A549 (cell line): ENCODE results near the gene AUTS2. TPM values are rescaled to one million over a fixed set of nuclear protein-coding genes. Genes with fewer than 3 reads are reported as not detected.

Source experiments
- ATAC-seq, 2 experiments: fragments of 200-7000 bp in 1 of 2; fragments of >200 bp in 1 of 2; cut with Nextera tagmentation in 1 of 2; cut with Tn5 transposase in 1 of 2; 3 replicates each; pipeline versions ENCODE4 v1.8.0 to v1.9.1; 2018 to 2020; ENCODE audit warnings: mild to moderate bottlenecking in 1 of 2, moderate library complexity in 1 of 2
- CTCF ChIA-PET: fragments of 300-600 bp; sonication (Branson Sonifier 250); formaldehyde crosslinking; extraction: SDS; loops from one replicate; lab custom pipeline; 2021; ENCODE audit warnings: antibody characterized with exemption, inconsistent platforms; lab: Yijun Ruan, JAX
- POLR2A ChIA-PET: fragments of 350-600 bp; formaldehyde crosslinking; extraction: SDS; loops from one replicate; lab custom pipeline; 2021; ENCODE audit warnings: antibody characterized with exemption, inconsistent platforms; lab: Yijun Ruan, JAX
- DNase-seq, 2 experiments: peaks; one replicate each; pipeline versions ENCODE4 v3.0.0 to v3.0.0-alpha.2; 2011 to 2016; ENCODE audit warnings: low read depth in 1 of 2, low spot score in 1 of 2
- FAIRE-seq: peaks from 2 replicates; lab custom pipeline; 2011; peaks lifted over from hg19 to GRCh38; lab: Jason Lieb, UNC
- H3K27ac ChIP-seq, 2 experiments: fragments of >200 bp; sonication (Bioruptor Twin); formaldehyde crosslinking; 3 replicates each; pipeline ENCODE4 v1.5.1; 2016 to 2017
- H3K4me1 ChIP-seq: fragments of >200 bp; sonication (Bioruptor Twin); formaldehyde crosslinking; 3 replicates; pipeline ENCODE4 v1.6.1; 2016
- H3K4me2 ChIP-seq: fragments of >200 bp; sonication (Bioruptor Twin); formaldehyde crosslinking; 3 replicates; pipeline ENCODE4 v1.6.1; 2016
- H3K4me3 ChIP-seq: fragments of >200 bp; sonication (Bioruptor Twin); formaldehyde crosslinking; 3 replicates; pipeline ENCODE4 v1.5.1; 2016
- H3K9me3 ChIP-seq: fragments of >200 bp; sonication (Bioruptor Twin); formaldehyde crosslinking; 3 replicates; pipeline ENCODE4 v1.6.1; 2016
- ATOH8 ChIP-seq: fragments of 250-450 bp; sonication (Bioruptor Pico); IDR thresholded peaks from 2 replicates; pipeline ENCODE4 v1.5.0; 2020; ENCODE audit warnings: low read depth, mild to moderate bottlenecking, moderate library complexity
- BHLHE40 ChIP-seq: IDR thresholded peaks from 2 replicates; pipeline ENCODE4 v1.6.1; 2012; ENCODE audit warnings: low read depth, low read length, inconsistent platforms
- CBX2 ChIP-seq: fragments of 200-600 bp; sonication (generic); IDR thresholded peaks from 2 replicates; pipeline ENCODE4 v1.6.1; 2016; ENCODE audit warnings: low read depth, mild to moderate bottlenecking, borderline replicate concordance
- EHMT2 ChIP-seq: fragments of 200-600 bp; sonication (generic); IDR thresholded peaks from 2 replicates; pipeline ENCODE4 v1.6.1; 2016; ENCODE audit warnings: antibody characterized with exemption, low read depth, mild to moderate bottlenecking, moderate library complexity
- FOSL2 ChIP-seq, 2 experiments: fragments of 450-650 bp in 1 of 2; fragments of >200 bp in 1 of 2; sonication (Bioruptor Twin) in 1 of 2; formaldehyde crosslinking; IDR thresholded peaks; 2 replicates each; pipeline versions ENCODE4 v1.5.0 to v1.6.1; 2016 to 2020; ENCODE audit warnings: mild to moderate bottlenecking in 1 of 2, moderate library complexity in 1 of 2
- HES2 ChIP-seq: fragments of >200 bp; sonication (Bioruptor Twin); formaldehyde crosslinking; IDR thresholded peaks from 2 replicates; pipeline ENCODE4 v1.6.1; 2016
- HEYL ChIP-seq: fragments of 250-450 bp; sonication (Bioruptor Pico); IDR thresholded peaks from 2 replicates; pipeline ENCODE4 v1.8.0; 2021; ENCODE audit warnings: mild to moderate bottlenecking, moderate library complexity
- HOXB5 ChIP-seq: fragments of 250-450 bp; sonication (Bioruptor Pico); IDR thresholded peaks from 2 replicates; pipeline ENCODE4 v1.5.0; 2020; ENCODE audit warnings: mild to moderate bottlenecking, moderate library complexity
- RARB ChIP-seq: fragments of 250-450 bp; sonication (Bioruptor Pico); IDR thresholded peaks from 2 replicates; pipeline ENCODE4 v1.8.0; 2021; ENCODE audit warnings: mild to moderate bottlenecking, moderate library complexity
- RCOR1 ChIP-seq: fragments of 150-350 bp; IDR thresholded peaks from 2 replicates; pipeline ENCODE4 v1.6.1; 2014; ENCODE audit warnings: antibody characterized with exemption, low read length, low read depth
- SMC3 ChIP-seq: fragments of >200 bp; sonication (Bioruptor Twin); formaldehyde crosslinking; IDR thresholded peaks from 3 replicates; pipeline ENCODE4 v1.6.1; 2018; ENCODE audit warnings: inconsistent platforms
- SREBF2 ChIP-seq: fragments of 450-650 bp; IDR thresholded peaks from 2 replicates; pipeline ENCODE4 v1.6.1; 2014; ENCODE audit warnings: mild to moderate bottlenecking, moderate library complexity
- WGBS: methylation state at CpG from one replicate; pipeline ENCODE4 v1.1.6; 2017; ENCODE audit errors: missing lambda C conversion rate; 5-methylcytosine and 5-hydroxymethylcytosine counted together
- polyA plus RNA-seq, 4 experiments: library from polyadenylated mRNA; depleted of rRNA in 3 of 4; stranded (reverse); fragments of >200 nt; fragmentation: RNase III in 1 of 4; extraction: RNeasy Plus Mini Kit Qiagen cat#74134 plus additional on column Dnase treatment in 1 of 4; gene quantifications; 2 replicates in 3 of 4; 3 replicates in 1 of 4; pipeline ENCODE4 v1.2.3, GENCODE V29; 2011 to 2017
- TF ChIP-seq, protein P1 (sequence below): fragments of 200-600 bp; sonication (generic); IDR thresholded peaks from 2 replicates; pipeline ENCODE4 v1.6.1; 2016; ENCODE audit warnings: antibody characterized with exemption, mild to moderate bottlenecking, moderate library complexity

AUTS2 gene
- polyA plus RNA-seq, 2 of the 4 experiments (the other 2 are of a cell fraction): 1.6 to 3.6 TPM

DNA sequence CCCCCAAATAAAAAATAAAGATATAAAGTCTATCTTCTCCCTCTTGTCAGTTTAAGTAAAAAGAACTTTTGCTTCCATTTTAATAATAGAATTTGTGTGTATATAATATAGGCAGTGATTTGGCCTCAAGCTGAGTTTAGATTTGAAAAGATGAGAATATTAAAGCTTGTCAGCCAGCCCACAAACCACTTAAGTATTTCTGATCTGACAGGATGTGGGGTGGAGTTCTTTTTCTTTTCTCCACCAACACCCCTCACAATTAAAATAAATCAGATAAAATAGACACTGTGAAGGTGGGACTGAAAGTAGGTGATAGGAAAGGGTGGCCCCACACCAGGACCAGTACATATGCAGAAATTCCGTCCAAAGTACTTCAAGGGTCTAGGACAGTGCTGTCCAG, 714.1 kb downstream of the AUTS2 start:
- POLR2A ChIA-PET: no interaction called here
- H3K9me3 ChIP-seq: no peaks in the 10 kb centered on the region
- no peak overlapping the region for H3K4me2 ChIP-seq
- ATAC-seq: no peak
- TF ChIP-seq HES2: no peak
- TF ChIP-seq CBX2: no peak
- TF ChIP-seq, all 56 proteins: peak for 0
- Histone ChIP-seq H3K4me1 (peaks cover 8% of the 10 kb centered on the region), H3K27ac (no peak overlapping the region), H3K4me3 (no peak overlapping the region)
- CTCF ChIA-PET: no interaction called here
- FAIRE-seq (no peak), DNase-seq (no peak)
- 11% methylated on average over 1 of the region's 1 CpG for WGBS

- no peaks in the 10 kb centered on the region for H3K9me3 ChIP-seq
- DNase-seq (no peak), ATAC-seq (no peak), FAIRE-seq (no peak)
- H3K4me2 ChIP-seq: no peak overlapping the region
- no peak for TF ChIP-seq RCOR1
- no peak for TF ChIP-seq EHMT2
- no peak for TF ChIP-seq HEYL (CRISPR knock-in tag)
- no peak for TF ChIP-seq FOSL2 (IDR thresholded peaks at IDR 0.05)
- TF ChIP-seq FOSL2 (CRISPR knock-in tag; IDR thresholded peaks at IDR 0.05): no peak
- TF ChIP-seq RARB (CRISPR knock-in tag): no peak
- WGBS: 48% methylated on average over 3 of the region's 3 CpGs
- ChIA-PET POLR2A (no interaction called here), CTCF (no interaction called here)
- H3K4me3 ChIP-seq: no peak overlapping the region
- peaks cover 17% of the 10 kb centered on the region for H3K4me1 ChIP-seq
- no peak overlapping the region for H3K27ac ChIP-seq
Measured at GRCh38 chr7:70313271-70313670, 715.0 kb downstream of the AUTS2 start.

DNA sequence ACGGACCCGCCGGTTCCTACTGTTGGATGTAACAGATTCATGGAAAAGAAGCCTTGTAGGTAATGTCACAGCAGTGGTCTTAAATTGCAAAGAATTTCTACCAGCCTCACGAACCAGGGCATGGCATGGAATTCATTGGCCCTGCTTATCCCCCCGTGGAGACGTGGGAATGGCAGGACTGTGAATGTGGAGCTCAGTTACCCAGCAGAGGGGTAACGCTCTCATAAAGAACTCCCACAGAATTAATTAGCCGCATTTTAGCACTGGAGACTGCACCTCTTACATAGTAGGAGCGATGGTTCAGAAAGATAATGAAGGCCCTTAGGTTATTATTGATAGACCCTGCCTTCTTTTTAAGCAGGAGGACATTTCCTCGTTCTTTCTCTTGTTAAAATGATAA, 715.4 kb downstream of the AUTS2 start:
- no peak overlapping the region for H3K4me2 ChIP-seq
- H3K4me3 ChIP-seq: no peak overlapping the region
- ATAC-seq (no peak), FAIRE-seq (no peak), DNase-seq (no peak)
- no peaks in the 10 kb centered on the region for H3K9me3 ChIP-seq
- H3K27ac ChIP-seq: no peak overlapping the region
- no peak for TF ChIP-seq SREBF2
- no peak for TF ChIP-seq BHLHE40
- no peak for TF ChIP-seq ATOH8
- POLR2A ChIA-PET: no interaction called here
- CTCF ChIA-PET: no interaction called here
- H3K4me1 ChIP-seq: peaks cover 21% of the 10 kb centered on the region
- WGBS: 24% methylated on average over 10 of the region's 10 CpGs

DNA sequence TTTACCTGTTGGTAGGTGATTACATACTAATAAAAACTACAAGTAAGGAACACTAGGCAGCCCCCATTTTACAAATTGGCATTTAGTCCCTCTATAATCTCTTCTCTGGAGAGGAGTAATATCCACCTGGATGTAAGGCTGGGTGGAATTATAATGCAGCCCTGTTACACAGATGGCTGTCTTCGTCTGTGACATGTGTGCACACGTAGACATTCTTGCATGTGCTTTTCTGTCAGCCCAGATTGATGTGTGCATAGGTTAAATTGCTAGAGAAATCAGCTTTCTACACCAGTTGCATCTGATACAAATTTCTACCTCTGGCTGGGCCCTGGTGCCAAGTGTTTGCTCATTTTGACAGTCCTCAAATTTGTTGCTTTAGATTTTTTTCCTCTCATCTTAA, 715.9 kb downstream of the AUTS2 start:
- CTCF ChIA-PET: no interaction called here
- ATAC-seq: no peak
- Histone ChIP-seq H3K9me3 (no peaks in the 10 kb centered on the region), H3K4me1 (peaks cover 26% of the 10 kb centered on the region), H3K27ac (no peak overlapping the region), H3K4me2 (no peak overlapping the region), H3K4me3 (no peak overlapping the region)
- TF ChIP-seq, protein P1, sequence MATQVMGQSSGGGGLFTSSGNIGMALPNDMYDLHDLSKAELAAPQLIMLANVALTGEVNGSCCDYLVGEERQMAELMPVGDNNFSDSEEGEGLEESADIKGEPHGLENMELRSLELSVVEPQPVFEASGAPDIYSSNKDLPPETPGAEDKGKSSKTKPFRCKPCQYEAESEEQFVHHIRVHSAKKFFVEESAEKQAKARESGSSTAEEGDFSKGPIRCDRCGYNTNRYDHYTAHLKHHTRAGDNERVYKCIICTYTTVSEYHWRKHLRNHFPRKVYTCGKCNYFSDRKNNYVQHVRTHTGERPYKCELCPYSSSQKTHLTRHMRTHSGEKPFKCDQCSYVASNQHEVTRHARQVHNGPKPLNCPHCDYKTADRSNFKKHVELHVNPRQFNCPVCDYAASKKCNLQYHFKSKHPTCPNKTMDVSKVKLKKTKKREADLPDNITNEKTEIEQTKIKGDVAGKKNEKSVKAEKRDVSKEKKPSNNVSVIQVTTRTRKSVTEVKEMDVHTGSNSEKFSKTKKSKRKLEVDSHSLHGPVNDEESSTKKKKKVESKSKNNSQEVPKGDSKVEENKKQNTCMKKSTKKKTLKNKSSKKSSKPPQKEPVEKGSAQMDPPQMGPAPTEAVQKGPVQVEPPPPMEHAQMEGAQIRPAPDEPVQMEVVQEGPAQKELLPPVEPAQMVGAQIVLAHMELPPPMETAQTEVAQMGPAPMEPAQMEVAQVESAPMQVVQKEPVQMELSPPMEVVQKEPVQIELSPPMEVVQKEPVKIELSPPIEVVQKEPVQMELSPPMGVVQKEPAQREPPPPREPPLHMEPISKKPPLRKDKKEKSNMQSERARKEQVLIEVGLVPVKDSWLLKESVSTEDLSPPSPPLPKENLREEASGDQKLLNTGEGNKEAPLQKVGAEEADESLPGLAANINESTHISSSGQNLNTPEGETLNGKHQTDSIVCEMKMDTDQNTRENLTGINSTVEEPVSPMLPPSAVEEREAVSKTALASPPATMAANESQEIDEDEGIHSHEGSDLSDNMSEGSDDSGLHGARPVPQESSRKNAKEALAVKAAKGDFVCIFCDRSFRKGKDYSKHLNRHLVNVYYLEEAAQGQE: no peak
- TF ChIP-seq HOXB5 (CRISPR knock-in tag) (no peak), SMC3 (no peak)
- FAIRE-seq: no peak
- WGBS: 11% methylated on average over 2 of the region's 2 CpGs
- DNase-seq: no peak
- POLR2A ChIA-PET: no interaction called here
